SU-DHL-6 (cell line): Measurements from ENCODE around the gene DRAM1.

Source experiments
- H2AFZ ChIP-seq: fragments of 200-600 bp; sonication (generic); 2 replicates; pipeline ENCODE4 v1.6.1; 2014; ENCODE audit warnings: low read depth, mild to moderate bottlenecking, moderate library complexity, mixed read lengths, antibody characterized with exemption, low read length; ENCODE audit not compliant: severe bottlenecking
- H3F3A ChIP-seq: fragments of 200-600 bp; shearing (Covaris generic); 2 replicates; pipeline ENCODE4 v1.6.0; 2016; ENCODE audit warnings: antibody characterized with exemption, mild to moderate bottlenecking; ENCODE audit not compliant: insufficient read depth
- H3K27ac ChIP-seq: fragments of 200-600 bp; sonication (generic); 2 replicates; pipeline ENCODE4 v1.5.1; 2016; ENCODE audit warnings: low read depth, mild to moderate bottlenecking, low read length, moderate library complexity, mixed read lengths
- H3K27me3 ChIP-seq: fragments of 200-600 bp; sonication (generic), shearing (Covaris generic); 2 replicates; pipeline ENCODE4 v1.6.0; 2014; ENCODE audit warnings: mild to moderate bottlenecking, low read length
- H3K36me3 ChIP-seq: fragments of 200-600 bp; sonication (generic); 2 replicates; pipeline ENCODE4 v1.6.1; 2014; ENCODE audit warnings: mild to moderate bottlenecking, low read length, mixed read lengths
- H3K4me2 ChIP-seq: fragments of 300-600, 200-600 bp; shearing (Covaris generic), sonication (generic); 2 replicates; pipeline ENCODE4 v1.6.0; 2014; ENCODE audit warnings: low read length, low read depth, mild to moderate bottlenecking; ENCODE audit not compliant: poor library complexity, severe bottlenecking
- H3K4me3 ChIP-seq: fragments of 200-600 bp; sonication (generic); 2 replicates; pipeline ENCODE4 v1.5.1; 2014; ENCODE audit warnings: antibody characterized with exemption, low read length, mild to moderate bottlenecking, mixed read lengths; ENCODE audit not compliant: insufficient read depth, poor library complexity, severe bottlenecking
- H3K79me2 ChIP-seq: fragments of 200-600 bp; sonication (generic); 2 replicates; pipeline ENCODE4 v1.6.1; 2014; ENCODE audit warnings: mild to moderate bottlenecking, low read length, moderate library complexity; ENCODE audit not compliant: insufficient read depth
- H3K9ac ChIP-seq: fragments of 200-600 bp; sonication (generic); 2 replicates; pipeline ENCODE4 v1.7.0; 2014; ENCODE audit warnings: mild to moderate bottlenecking, low read length
- H3K9me2 ChIP-seq: fragments of 200-600 bp; sonication (generic); replicated peaks from 2 replicates; pipeline ENCODE4 v1.6.1; 2014; ENCODE audit warnings: low read length; ENCODE audit not compliant: insufficient read depth
- H3K9me3 ChIP-seq: fragments of 200-600 bp; sonication (generic); 2 replicates; pipeline ENCODE4 v1.6.1; 2014; ENCODE audit warnings: low read length, mixed read lengths; ENCODE audit not compliant: insufficient read depth
- H4K20me1 ChIP-seq: fragments of 200-600 bp; sonication (generic); 2 replicates; pipeline ENCODE4 v1.6.1; 2014; ENCODE audit warnings: low read depth, mild to moderate bottlenecking, antibody characterized with exemption, low read length, moderate library complexity, mixed read lengths
- CTCF ChIP-seq: fragments of 200-600 bp; sonication (generic); IDR thresholded peaks from one replicate; pipeline ENCODE4 v1.5.1; 2017; ENCODE audit warnings: antibody characterized with exemption, mild to moderate bottlenecking, low read length, moderate library complexity; ENCODE audit not compliant: insufficient read depth, poor library complexity, severe bottlenecking
- EZH2phosphoT487 ChIP-seq: fragments of 200-600 bp; sonication (generic), shearing (Covaris generic); conservative IDR thresholded peaks from 2 replicates; pipeline ENCODE4 v1.6.1; 2018; ENCODE audit warnings: mild to moderate bottlenecking, antibody characterized with exemption, low read length, moderate library complexity, mixed read lengths

The DRAM1 gene

GRCh38 chr12:101942250-101942605 lies 64.8 kb downstream of the DRAM1 start:
- H3K36me3 ChIP-seq, result no peaks in the 10 kb centered on the region
- no peaks in the 10 kb centered on the region for H3K79me2 ChIP-seq
- H4K20me1 ChIP-seq, result no peaks in the 10 kb centered on the region
- TF ChIP-seq CTCF (no peak), EZH2phosphoT487 (no peak)
- no peaks in the 10 kb centered on the region for H3K9me2 ChIP-seq
- H3K27ac ChIP-seq, result no peak overlapping the region
- H3K4me3 ChIP-seq, result no peak overlapping the region
- H2AFZ ChIP-seq, result no peak overlapping the region
- H3F3A ChIP-seq, result no peaks in the 10 kb centered on the region
- no peak overlapping the region for H3K4me2 ChIP-seq
- no peaks in the 10 kb centered on the region for H3K27me3 ChIP-seq
- H3K9ac ChIP-seq, result no peak overlapping the region
- H3K9me3 ChIP-seq, result no peaks in the 10 kb centered on the region

DNA sequence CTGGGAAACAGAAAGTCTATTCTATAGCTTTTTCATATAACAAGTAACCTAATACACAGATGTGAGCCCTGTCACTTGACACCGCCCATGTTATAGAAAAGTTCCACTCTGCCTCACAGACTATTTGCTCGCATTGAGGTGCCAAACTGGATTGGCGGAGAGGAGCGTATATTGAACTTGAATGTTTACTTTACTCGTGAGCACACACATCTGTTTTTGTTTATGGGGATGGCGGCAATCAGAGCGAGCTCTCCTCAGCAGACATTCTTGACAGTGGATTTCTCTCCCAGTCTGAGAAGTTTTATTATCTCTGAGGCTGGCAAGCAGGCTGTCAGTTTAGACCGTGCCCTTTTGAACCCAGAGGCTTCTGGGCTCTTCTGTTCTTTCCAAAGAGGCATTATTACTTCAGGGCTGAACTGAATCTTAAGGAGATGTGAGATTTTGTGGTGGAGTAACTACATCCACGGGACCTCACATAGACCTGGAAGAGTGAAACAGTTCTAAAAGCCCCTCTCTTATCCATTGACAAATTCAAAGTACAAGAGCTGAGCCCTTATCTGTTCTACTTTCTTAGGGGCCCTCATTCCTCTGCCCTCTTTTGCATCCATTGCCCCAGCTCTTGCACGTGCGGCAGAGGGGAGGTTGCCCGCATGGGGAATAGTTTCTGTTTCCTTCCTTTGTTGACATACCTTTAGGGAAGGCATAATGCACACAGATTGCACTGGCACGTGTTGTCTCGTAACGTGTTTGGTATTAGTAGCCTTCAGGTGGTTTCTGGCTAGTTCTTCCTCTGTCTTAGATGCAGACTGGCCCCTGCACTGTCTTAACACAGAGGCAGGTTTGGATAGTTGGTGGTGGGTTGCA lies 68.2 kb downstream of the DRAM1 start:
- no peak overlapping the region for H3K4me2 ChIP-seq
- H3K4me3 ChIP-seq, result no peak overlapping the region
- no peaks in the 10 kb centered on the region for H3K27me3 ChIP-seq
- H3K36me3 ChIP-seq, result no peaks in the 10 kb centered on the region
- H3K9me2 ChIP-seq, result no peaks in the 10 kb centered on the region
- H3K27ac ChIP-seq, result no peak overlapping the region
- no peaks in the 10 kb centered on the region for H4K20me1 ChIP-seq
- H2AFZ ChIP-seq, result no peak overlapping the region
- no peaks in the 10 kb centered on the region for H3F3A ChIP-seq
- TF ChIP-seq EZH2phosphoT487 (no peak), CTCF (no peak)
- H3K79me2 ChIP-seq, result no peaks in the 10 kb centered on the region
- H3K9ac ChIP-seq, result no peak overlapping the region
- H3K9me3 ChIP-seq, result no peaks in the 10 kb centered on the region

DNA sequence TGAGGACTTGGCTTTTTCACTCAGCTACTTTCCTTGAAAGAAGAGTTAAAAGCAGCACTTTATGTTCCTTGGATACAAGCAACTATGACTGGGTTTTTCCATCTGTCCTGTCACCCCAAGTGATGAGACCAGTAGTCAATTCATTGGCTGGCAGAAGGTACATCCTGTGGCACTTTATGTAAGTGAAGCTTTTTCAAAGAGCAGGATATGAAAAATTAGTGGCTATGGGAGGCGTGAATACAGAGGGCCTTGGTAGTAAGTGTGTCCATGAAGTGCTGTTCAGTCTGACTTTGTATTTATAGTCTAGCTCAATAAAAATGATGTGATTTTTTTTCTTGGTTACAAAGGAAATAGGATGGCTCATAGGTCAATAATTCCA lies 68.8 kb downstream of the DRAM1 start:
- H2AFZ ChIP-seq, result no peak overlapping the region
- H3K9me3 ChIP-seq, result no peaks in the 10 kb centered on the region
- H3K36me3 ChIP-seq, result no peaks in the 10 kb centered on the region
- no peaks in the 10 kb centered on the region for H3K9me2 ChIP-seq
- H4K20me1 ChIP-seq, result no peaks in the 10 kb centered on the region
- H3K9ac ChIP-seq, result no peak overlapping the region
- H3K4me2 ChIP-seq, result no peak overlapping the region
- no peak overlapping the region for H3K27ac ChIP-seq
- H3K4me3 ChIP-seq, result no peak overlapping the region
- H3K27me3 ChIP-seq, result no peaks in the 10 kb centered on the region
- no peaks in the 10 kb centered on the region for H3F3A ChIP-seq
- H3K79me2 ChIP-seq, result no peaks in the 10 kb centered on the region
- TF ChIP-seq CTCF (no peak), EZH2phosphoT487 (no peak)
